GM12801 (cell line): ENCODE measurements around the gene DYRK4.
A peak's percentile ranks its signal among the peaks of the same experiment; 100 is the strongest.

Source experiments
- TF ChIP-seq, protein P1 (sequence below): IDR thresholded peaks from one replicate; pipeline ENCODE4 v1.5.1; 2011; ENCODE audit warnings: control low read depth; ENCODE audit not compliant: insufficient read length; ENCODE audit errors: extremely low read depth

DYRK4 gene

DNA sequence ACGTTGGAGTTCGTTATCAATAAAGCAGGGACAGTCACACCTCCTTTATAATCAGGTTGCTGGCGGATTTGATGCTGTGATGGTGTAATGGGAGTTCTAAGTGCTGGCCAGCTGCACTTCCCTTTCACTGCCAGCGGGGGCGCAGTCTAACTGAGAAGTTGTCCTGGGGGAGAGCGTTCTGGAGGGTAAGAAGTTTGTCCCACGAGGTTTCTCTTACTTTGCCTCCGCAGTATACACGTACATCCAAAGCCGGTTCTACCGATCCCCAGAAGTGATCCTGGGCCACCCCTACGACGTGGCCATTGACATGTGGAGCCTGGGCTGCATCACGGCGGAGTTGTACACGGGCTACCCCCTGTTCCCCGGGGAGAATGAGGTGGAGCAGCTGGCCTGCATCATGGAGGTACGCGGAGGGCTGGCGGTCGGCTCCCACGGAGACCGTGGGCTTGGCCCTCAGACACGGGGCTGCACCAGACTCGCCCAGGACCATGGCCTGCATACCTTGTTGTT, 42.7 kb downstream of the DYRK4 start:
- TF ChIP-seq, protein P1, sequence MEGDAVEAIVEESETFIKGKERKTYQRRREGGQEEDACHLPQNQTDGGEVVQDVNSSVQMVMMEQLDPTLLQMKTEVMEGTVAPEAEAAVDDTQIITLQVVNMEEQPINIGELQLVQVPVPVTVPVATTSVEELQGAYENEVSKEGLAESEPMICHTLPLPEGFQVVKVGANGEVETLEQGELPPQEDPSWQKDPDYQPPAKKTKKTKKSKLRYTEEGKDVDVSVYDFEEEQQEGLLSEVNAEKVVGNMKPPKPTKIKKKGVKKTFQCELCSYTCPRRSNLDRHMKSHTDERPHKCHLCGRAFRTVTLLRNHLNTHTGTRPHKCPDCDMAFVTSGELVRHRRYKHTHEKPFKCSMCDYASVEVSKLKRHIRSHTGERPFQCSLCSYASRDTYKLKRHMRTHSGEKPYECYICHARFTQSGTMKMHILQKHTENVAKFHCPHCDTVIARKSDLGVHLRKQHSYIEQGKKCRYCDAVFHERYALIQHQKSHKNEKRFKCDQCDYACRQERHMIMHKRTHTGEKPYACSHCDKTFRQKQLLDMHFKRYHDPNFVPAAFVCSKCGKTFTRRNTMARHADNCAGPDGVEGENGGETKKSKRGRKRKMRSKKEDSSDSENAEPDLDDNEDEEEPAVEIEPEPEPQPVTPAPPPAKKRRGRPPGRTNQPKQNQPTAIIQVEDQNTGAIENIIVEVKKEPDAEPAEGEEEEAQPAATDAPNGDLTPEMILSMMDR = peak; percentile 96

DNA sequence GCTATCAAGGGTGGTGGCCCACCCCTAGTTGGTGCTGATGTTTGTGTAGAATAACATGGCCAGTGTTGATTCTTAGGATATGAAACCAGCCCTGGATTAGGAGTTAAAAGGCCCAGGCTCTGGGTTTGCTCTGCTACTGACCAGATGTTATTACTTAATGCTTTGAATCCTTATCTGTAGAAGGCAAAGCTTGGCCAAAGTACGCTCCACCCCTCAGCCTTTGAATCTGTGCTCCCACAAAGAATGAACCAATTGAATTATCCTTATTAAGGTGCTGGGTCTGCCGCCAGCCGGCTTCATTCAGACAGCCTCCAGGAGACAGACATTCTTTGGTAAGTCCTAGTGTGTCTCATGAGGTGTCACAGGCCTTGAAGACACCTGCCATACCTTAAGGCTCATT, 45.0 kb downstream of the DYRK4 start:
- TF ChIP-seq, protein P1 = no peak

DNA sequence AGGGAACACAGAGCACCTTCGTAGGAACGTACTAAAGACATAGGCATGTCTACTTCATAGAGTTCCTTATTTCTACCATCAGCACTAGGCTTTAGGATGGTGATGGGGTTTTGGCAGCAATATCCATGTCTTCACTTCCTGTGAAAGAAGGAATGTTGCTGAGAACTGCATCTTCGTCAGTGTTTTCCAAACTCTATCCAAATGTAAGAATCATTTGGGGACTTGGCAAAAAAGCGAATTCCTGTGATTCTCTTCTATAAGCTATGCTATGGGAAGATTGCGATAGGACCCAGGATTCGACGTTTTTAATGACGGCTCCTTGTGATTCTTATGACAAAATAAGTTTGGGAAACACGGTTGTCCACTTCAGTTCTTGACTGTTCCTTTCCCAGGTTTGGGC, 47.1 kb downstream of the DYRK4 start:
- TF ChIP-seq, protein P1 = no peak

DNA sequence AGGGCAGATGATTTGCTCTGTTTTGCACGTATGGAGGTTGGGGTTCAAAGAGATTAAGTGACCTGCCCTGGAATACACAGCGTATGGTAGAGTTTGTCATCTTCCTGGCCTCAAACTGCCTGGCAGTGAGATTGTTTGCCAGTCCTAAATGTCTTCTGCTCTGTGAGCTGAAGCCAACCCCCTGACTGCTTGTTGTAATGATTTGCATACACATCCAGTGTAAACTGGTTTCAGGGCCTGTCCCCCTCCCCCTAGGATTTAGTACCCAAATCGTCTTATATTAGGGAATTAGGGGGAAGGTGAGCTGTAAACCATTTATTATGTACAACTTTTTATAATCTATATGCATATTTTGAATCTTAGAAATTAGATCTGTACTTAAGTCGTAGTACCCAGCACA, 48.5 kb downstream of the DYRK4 start:
- TF ChIP-seq, protein P1 = no peak

DNA sequence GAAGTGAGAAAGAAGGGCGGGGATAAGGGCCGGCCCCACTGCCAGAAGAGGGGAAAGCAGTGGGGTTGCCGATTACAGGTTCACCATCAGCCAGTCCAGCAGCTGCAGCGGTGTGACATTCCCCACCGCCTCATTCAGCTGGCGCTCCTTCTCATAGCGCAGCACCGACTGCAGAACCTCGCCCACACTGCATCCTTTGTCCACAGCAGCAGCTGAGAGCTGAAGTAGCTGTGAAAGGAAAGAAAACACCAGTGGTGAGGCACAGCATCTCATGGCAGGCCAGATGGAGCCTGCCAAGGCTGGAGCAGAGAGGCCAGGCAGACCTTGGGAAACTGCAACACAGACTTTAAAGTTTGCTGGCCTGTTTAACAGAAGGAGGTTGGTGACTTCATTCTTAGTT, 53.7 kb downstream of the DYRK4 start:
- TF ChIP-seq, protein P1 = no peak

DNA sequence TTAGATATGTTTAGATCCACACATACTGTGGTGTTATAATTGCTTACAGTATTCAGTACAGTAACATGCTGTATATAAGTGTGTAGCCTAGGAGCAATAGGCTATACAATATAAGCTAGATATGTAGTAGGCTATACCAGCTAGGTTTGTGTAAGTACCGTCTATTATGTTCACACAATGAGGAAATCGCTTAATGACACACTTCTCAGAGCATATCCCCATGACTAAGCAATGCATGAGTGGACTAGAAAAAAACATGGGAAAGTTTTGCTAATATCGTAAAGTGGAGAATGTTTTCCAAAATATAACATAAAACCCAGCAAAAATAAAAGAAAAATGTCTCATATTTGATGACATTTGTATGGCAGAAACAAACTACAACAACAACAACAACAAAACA, 59.5 kb downstream of the DYRK4 start:
- TF ChIP-seq, protein P1 = no peak

DNA sequence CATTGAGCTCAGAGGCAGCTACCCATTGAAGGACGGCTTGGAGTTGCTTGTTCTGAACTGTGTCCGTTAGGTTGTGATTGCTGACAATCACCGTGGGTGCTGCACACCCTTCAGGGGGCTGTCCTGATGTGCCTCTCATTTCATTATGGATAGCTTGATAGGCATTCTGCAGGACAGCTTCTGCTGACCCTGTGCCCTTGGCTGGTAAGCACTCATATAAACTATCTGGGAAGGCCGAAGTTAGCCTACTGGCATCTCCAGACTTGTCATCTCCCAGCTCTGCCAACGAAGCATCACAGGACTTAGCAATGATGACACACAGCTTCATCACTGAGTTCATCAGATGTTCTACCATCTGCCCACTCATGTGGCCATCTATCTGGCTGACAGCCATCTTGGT, 64.5 kb downstream of the DYRK4 start:
- TF ChIP-seq, protein P1 = no peak

DNA sequence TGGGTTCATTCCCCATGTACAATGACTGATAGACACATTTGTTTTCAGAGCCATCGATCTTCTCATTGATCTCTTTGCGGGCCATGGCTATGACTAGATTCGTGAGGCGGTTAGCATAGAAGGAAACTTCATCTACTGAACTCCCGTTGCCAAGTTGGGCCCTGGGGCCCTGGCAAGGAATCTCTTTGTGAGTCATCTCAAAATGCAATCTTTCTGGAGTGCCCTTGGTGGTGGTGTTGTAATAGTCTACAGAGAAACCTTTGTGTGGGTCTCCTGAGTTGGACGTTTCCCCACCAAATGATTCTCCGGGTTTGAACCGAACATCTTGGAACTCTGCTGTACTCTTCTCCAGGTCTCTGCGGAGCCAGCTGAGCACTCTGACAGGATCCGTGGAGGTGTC, 66.4 kb downstream of the DYRK4 start:
- TF ChIP-seq, protein P1 = no peak
